ENCODE data around the gene KDM4C. TPM values are rescaled to one million over a fixed set of nuclear protein-coding genes. Genes with fewer than 3 reads are reported as not detected.

KDM4C gene
- total RNA-seq, 4 donors from 2014 or later: 75.0 to 95.9 (median 88.9) TPM

DNA sequence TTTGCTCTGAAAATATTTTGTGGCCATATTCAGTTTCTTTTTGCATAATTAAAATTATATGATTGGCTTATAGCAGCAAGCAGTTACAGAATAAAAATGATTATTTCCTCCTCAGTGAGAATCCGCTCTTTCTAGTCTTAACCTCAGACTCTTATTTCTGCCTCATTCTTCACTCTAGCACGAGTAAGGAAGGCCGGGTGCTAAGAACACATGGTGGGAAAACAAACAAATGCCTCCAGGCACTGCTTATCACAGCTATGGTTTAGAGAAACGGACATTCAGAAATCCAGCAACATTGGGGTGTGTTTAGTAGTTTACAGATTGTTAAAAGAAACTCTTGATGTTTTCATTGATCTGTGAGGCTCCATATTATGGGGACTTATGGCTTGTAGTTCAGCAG lies 168.7 kb downstream of the KDM4C start:
- Histone ChIP-seq H3K4me3 (no peak overlapping the region), H3K4me1 (peaks cover 0 to 16% (median 2%) of the 10 kb centered on the region in 4 donors), H3K36me3 (no peaks in the 10 kb centered on the region), H3K27ac (no peak overlapping the region), H3K9me3 (no peaks in the 10 kb centered on the region), H3K27me3 (no peaks in the 10 kb centered on the region)
- WGBS, 2 donors (ENCODE audit: low coverage in 1 of 2): 80 to 87% methylated on average over 4 of the region's 4 CpGs
- TF ChIP-seq EP300 (IDR thresholded peaks at IDR 0.05; ENCODE audit: low read depth) (no peak), POLR2A (IDR thresholded peaks at IDR 0.05) (no peak), POLR2AphosphoS5 (IDR thresholded peaks at IDR 0.05) (no peak)
- TF ChIP-seq, protein P1, sequence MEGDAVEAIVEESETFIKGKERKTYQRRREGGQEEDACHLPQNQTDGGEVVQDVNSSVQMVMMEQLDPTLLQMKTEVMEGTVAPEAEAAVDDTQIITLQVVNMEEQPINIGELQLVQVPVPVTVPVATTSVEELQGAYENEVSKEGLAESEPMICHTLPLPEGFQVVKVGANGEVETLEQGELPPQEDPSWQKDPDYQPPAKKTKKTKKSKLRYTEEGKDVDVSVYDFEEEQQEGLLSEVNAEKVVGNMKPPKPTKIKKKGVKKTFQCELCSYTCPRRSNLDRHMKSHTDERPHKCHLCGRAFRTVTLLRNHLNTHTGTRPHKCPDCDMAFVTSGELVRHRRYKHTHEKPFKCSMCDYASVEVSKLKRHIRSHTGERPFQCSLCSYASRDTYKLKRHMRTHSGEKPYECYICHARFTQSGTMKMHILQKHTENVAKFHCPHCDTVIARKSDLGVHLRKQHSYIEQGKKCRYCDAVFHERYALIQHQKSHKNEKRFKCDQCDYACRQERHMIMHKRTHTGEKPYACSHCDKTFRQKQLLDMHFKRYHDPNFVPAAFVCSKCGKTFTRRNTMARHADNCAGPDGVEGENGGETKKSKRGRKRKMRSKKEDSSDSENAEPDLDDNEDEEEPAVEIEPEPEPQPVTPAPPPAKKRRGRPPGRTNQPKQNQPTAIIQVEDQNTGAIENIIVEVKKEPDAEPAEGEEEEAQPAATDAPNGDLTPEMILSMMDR (IDR thresholded peaks at IDR 0.05): no peak
- in situ Hi-C loops (cut with MboI; ENCODE audit: low pct_ligation_motif_present in 1 of 4, low pct_unique_long_range_greater_than_20kb in 1 of 4, low sequenced_read_pairs in 3 of 4): no loop called here
- no peak for DNase-seq
- intact Hi-C loops (cut with DNase I; ENCODE audit: low total_unique reads): no loop called here

DNA sequence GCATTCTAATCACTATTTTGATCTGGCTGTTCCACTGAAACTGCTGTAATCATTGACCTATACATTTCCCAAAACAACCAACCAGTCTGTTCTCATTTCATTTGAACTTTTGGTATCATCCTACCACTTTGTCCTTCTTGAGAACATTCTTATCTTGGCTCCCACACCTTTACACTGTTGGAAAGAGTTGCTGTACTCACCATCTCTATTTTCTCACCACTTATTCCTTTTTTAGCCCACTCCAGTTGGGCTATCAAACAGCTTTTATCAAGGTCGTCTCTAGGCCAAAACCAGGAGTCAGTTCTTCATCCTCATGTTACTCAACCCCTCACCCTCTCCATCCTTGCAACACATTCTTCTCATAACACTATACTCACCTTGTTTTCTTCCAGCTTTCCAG lies 170.1 kb downstream of the KDM4C start:
- Histone ChIP-seq H3K4me3 (no peak overlapping the region), H3K9me3 (no peaks in the 10 kb centered on the region), H3K36me3 (no peaks in the 10 kb centered on the region), H3K4me1 (peaks cover 0 to 16% (median 2%) of the 10 kb centered on the region in 4 donors), H3K27ac (no peak overlapping the region), H3K27me3 (no peaks in the 10 kb centered on the region)
- intact Hi-C loops (cut with DNase I; ENCODE audit: low total_unique reads): no loop called here
- DNase-seq: no peak
- in situ Hi-C loops (cut with MboI; ENCODE audit: low pct_ligation_motif_present in 1 of 4, low pct_unique_long_range_greater_than_20kb in 1 of 4, low sequenced_read_pairs in 3 of 4): no loop called here
- WGBS, 2 donors (ENCODE audit: low coverage in 1 of 2): 75 to 79% methylated on average over 1 of the region's 1 CpG
- TF ChIP-seq EP300 (IDR thresholded peaks at IDR 0.05; ENCODE audit: low read depth) (no peak), POLR2A (IDR thresholded peaks at IDR 0.05) (no peak)

DNA sequence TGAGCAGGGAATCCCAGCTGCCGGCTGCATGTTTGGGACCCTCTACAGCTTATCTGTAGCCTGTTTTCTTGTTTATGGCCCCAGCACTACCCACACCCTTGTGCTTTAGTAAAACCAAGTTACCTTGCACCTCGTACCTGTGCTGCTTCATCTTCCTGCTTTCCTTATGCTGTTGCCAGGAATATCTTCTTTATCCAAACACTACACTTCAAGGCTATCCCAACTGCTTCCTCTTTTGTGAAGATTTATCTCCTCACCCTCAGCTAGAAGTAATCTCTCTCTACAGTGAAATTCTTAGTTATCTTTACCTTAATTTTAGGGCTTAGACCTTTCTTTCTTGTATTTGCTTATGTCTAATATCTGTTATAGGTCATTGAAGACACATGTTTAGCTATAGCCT lies 171.1 kb downstream of the KDM4C start:
- TF ChIP-seq POLR2AphosphoS5 (IDR thresholded peaks at IDR 0.05) (no peak), POLR2A (IDR thresholded peaks at IDR 0.05) (no peak), EP300 (IDR thresholded peaks at IDR 0.05; ENCODE audit: low read depth) (no peak)
- TF ChIP-seq, protein P1 (IDR thresholded peaks at IDR 0.05): no peak
- intact Hi-C loops (cut with DNase I; ENCODE audit: low total_unique reads) (no loop called here), in situ Hi-C loops (cut with MboI; ENCODE audit: low pct_ligation_motif_present in 1 of 4, low pct_unique_long_range_greater_than_20kb in 1 of 4, low sequenced_read_pairs in 3 of 4) (no loop called here)
- peaks cover 0 to 22% (median 2%) of the 10 kb centered on the region in 4 donors for H3K4me1 ChIP-seq
- 69 to 80% methylated on average over 1 to 2 of the region's 2 CpGs for WGBS, 2 donors (ENCODE audit: low coverage in 1 of 2)
- H3K36me3 ChIP-seq: no peaks in the 10 kb centered on the region
- H3K27me3 ChIP-seq: no peaks in the 10 kb centered on the region
- no peak for DNase-seq
- H3K4me3 ChIP-seq: no peak overlapping the region
- no peaks in the 10 kb centered on the region for H3K9me3 ChIP-seq
- H3K27ac ChIP-seq: no peak overlapping the region

DNA sequence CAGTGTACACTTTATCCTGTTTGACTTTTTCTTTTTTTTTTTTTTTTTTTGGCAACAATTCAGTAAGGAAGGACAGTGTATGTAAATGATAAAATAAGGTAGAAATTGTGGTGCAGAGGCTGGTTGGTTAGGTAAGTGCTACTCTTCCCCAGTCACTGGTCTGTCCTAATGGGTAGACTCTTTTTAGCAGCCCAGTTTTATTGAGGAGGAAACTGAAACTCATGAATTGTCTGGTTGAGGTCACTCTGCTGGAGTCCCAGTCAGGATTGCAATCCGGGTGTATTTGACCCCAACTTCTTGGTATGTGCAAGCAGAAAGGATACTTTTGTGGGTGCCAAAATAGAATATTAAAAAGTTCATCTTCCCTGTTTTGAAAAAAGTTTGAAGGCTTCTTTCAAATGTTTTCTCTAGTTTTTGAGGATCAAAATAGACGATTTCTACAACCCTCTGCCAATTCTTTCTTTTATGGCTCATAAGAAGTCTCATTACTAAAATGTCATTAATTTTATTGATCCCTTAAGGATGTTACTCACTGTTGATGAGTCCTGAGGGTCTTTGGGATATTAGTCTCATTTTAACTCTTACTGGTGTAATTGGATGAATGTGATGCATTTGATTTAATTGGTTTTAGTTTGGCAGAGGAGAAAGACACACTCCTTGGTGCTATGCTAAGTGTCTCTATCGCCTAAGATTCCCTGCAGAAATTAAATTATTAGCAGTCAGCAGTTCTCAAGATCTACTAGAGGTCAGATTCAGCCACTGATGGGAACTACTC lies 171.9 kb downstream of the KDM4C start:
- intact Hi-C loops (cut with DNase I; ENCODE audit: low total_unique reads) (loop anchor here (5.0 kb wide), 1 partner anchor 437 kb away; no protein-coding TSS in a partner anchor), in situ Hi-C loops (cut with MboI; ENCODE audit: low pct_ligation_motif_present in 1 of 4, low pct_unique_long_range_greater_than_20kb in 1 of 4, low sequenced_read_pairs in 3 of 4) (no loop called here)
- Histone ChIP-seq H3K36me3 (no peaks in the 10 kb centered on the region), H3K27ac (no peak overlapping the region), H3K9me3 (no peaks in the 10 kb centered on the region), H3K4me1 (peaks cover 0 to 22% (median 2%) of the 10 kb centered on the region in 4 donors), H3K27me3 (no peaks in the 10 kb centered on the region), H3K4me3 (no peak overlapping the region)
- no peak for DNase-seq
- 72 to 82% methylated on average over 3 of the region's 3 CpGs for WGBS, 2 donors (ENCODE audit: low coverage in 1 of 2)
- no peak for TF ChIP-seq POLR2A (IDR thresholded peaks at IDR 0.05)
- no peak for TF ChIP-seq EP300 (IDR thresholded peaks at IDR 0.05; ENCODE audit: low read depth)
- TF ChIP-seq POLR2AphosphoS5 (IDR thresholded peaks at IDR 0.05): no peak
- TF ChIP-seq, protein P1 (IDR thresholded peaks at IDR 0.05): no peak
